Lung microvascular endothelial cell (primary cell): ENCODE results near the gene TMEM107. TPM values are rescaled to one million over a fixed set of nuclear protein-coding genes. Genes with fewer than 3 reads are reported as not detected.
"Not testable (repeated sequence)": the region's sequence is repeated elsewhere in the genome, so short reads cannot be mapped to it uniquely, and the experiment has no call there.

Experiments
- DNase-seq, 2 donors: peaks; one replicate each; pipeline versions ENCODE4 v3.0.0 to v3.0.0-alpha.2; 2010; ENCODE audit warnings: low read depth in 2 of 2
- total RNA-seq: library from RNA; depleted of rRNA; stranded (reverse); fragments of >200 nt; gene quantifications from 2 replicates; pipeline ENCODE4 v1.2.1, GENCODE V29; 2014

Gene TMEM107
- total RNA-seq, 1 donor from 2014 or later, result 21.2 TPM

GRCh38 chr17:8189711-8190477, 13.7 kb upstream of the TMEM107 start, which contains the start of gene BORCS6:
TSS of gene BORCS6 (minus strand) at chr17:8190180. CDS start at chr17:8190140, 40 bp downstream.
- peak; percentile 97 to 99 for DNase-seq

GRCh38 chr17:8189041-8189710, 13.0 kb upstream of the TMEM107 start:
- DNase-seq, result peak; percentile 42 to 45

GRCh38 chr17:8188263-8188839, 12.2 kb upstream of the TMEM107 start:
- no peak for DNase-seq

- DNase-seq, result peak; percentile 97 to 98
These were observed 11.5 kb upstream of the TMEM107 start for GRCh38 chr17:8187517-8188262.

GRCh38 chr17:8186787-8187516, 10.8 kb upstream of the TMEM107 start:
- peak; percentile 95 to 96 for DNase-seq

GRCh38 chr17:8186446-8186786, 10.2 kb upstream of the TMEM107 start:
- no peak for DNase-seq

GRCh38 chr17:8185582-8186445, 9.6 kb upstream of the TMEM107 start:
- peak; percentile 80 to 86 for DNase-seq

GRCh38 chr17:8176998-8177731, 985 bp upstream of the TMEM107 start:
- no peak for DNase-seq

GRCh38 chr17:8175795-8176196, 384 bp downstream of the TMEM107 start:
- DNase-seq, result no peak

- no peak for DNase-seq
These were observed 2.3 kb downstream of the TMEM107 start for GRCh38 chr17:8173871-8174322.

- peak; percentile 94 to 97 for DNase-seq
These were observed 2.9 kb downstream of the TMEM107 start for GRCh38 chr17:8173056-8173870.

GRCh38 chr17:8170186-8170585, 6.0 kb downstream of the TMEM107 start:
- not testable (repeated sequence) for DNase-seq

GRCh38 chr17:8167526-8167925, 8.7 kb downstream of the TMEM107 start:
- DNase-seq, result no peak

GRCh38 chr17:8166731-8167130, 9.4 kb downstream of the TMEM107 start:
- no peak for DNase-seq

- DNase-seq, result no peak
These were observed 11.4 kb downstream of the TMEM107 start for GRCh38 chr17:8164815-8165131.

GRCh38 chr17:8163978-8164814, 12.0 kb downstream of the TMEM107 start:
- DNase-seq, result no peak
